ENCODE data around the gene PODNL1.

DNA sequence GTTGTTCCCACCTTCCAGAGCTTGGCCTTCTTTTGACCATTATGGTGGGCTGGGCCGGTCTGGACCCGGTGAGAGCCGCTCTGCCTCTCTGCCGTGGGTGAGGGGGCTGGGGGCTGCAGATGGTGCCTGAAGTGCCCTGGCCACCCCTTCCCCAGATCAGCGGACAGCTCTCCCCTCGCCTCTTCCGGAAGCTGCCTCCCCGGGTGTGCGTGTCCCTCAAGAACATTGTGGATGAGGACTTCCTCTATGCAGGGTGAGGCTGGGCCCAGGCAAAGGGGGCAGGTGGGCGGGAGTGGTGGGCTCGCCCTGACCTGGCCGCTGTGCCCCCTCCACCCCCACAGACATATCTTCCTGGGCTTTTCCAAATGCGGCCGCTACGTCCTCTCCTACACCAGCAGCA lies 16.0 kb upstream of the PODNL1 start:
- TF ChIP-seq TAF1 (IDR thresholded peaks at IDR 0.05; ENCODE audit: borderline replicate concordance, insufficient read depth, low read length) (no peak), SIN3A (IDR thresholded peaks at IDR 0.05; ENCODE audit: borderline replicate concordance, insufficient read depth, low read length) (no peak), FOXP2 (optimal IDR thresholded peaks at IDR 0.05; ENCODE audit: borderline replicate concordance, extremely low read depth, extremely low read length, insufficient read depth) (no peak), POLR2AphosphoS5 (IDR thresholded peaks at IDR 0.05; ENCODE audit: low read depth, low read length) (no peak)
- TF ChIP-seq, protein P1, sequence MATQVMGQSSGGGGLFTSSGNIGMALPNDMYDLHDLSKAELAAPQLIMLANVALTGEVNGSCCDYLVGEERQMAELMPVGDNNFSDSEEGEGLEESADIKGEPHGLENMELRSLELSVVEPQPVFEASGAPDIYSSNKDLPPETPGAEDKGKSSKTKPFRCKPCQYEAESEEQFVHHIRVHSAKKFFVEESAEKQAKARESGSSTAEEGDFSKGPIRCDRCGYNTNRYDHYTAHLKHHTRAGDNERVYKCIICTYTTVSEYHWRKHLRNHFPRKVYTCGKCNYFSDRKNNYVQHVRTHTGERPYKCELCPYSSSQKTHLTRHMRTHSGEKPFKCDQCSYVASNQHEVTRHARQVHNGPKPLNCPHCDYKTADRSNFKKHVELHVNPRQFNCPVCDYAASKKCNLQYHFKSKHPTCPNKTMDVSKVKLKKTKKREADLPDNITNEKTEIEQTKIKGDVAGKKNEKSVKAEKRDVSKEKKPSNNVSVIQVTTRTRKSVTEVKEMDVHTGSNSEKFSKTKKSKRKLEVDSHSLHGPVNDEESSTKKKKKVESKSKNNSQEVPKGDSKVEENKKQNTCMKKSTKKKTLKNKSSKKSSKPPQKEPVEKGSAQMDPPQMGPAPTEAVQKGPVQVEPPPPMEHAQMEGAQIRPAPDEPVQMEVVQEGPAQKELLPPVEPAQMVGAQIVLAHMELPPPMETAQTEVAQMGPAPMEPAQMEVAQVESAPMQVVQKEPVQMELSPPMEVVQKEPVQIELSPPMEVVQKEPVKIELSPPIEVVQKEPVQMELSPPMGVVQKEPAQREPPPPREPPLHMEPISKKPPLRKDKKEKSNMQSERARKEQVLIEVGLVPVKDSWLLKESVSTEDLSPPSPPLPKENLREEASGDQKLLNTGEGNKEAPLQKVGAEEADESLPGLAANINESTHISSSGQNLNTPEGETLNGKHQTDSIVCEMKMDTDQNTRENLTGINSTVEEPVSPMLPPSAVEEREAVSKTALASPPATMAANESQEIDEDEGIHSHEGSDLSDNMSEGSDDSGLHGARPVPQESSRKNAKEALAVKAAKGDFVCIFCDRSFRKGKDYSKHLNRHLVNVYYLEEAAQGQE (IDR thresholded peaks at IDR 0.05; ENCODE audit: insufficient read depth in 1 of 2, low read depth in 2 of 2, low read length in 2 of 2), result no peak
